Stimulated activated naive CD8-positive, alpha-beta T cell treated with anti-CD3 and anti-CD28 coated beads, Interleukin-15, amount 100 ng/mL, for 72 hours (primary cell): ENCODE results near the gene CCDC157.
"Not testable (repeated sequence)": the region's sequence is repeated elsewhere in the genome, so short reads cannot be mapped to it uniquely, and the experiment has no call there.

ENCODE experiments used
- ATAC-seq: fragments of 150-1000 bp; cut with Tn5 transposase; 2 replicates; pipeline ENCODE4 v1.10.0; 2021; ENCODE audit warnings: mild to moderate bottlenecking, moderate library complexity
- DNase-seq, 2 donors: peaks; one replicate each; pipeline ENCODE4 v3.0.0; 2021 to 2022
- H3K27ac Mint-ChIP-seq, 2 donors: one replicate each; pipeline ENCODE4 v1.8.0; 2022; ENCODE audit warnings: mild to moderate bottlenecking in 2 of 2, mixed read lengths in 2 of 2, moderate library complexity in 2 of 2
- H3K27me3 Mint-ChIP-seq: one replicate; pipeline ENCODE4 v1.8.0; 2022; ENCODE audit warnings: mixed read lengths
- H3K4me1 Mint-ChIP-seq: one replicate; pipeline ENCODE4 v1.8.0; 2022; ENCODE audit warnings: mild to moderate bottlenecking, mixed read lengths
- H3K4me3 Mint-ChIP-seq, 2 donors: one replicate each; pipeline ENCODE4 v1.8.0; 2022; ENCODE audit warnings: mild to moderate bottlenecking in 2 of 2, mixed read lengths in 2 of 2, moderate library complexity in 1 of 2
- H3K9me3 Mint-ChIP-seq, 2 donors: one replicate each; pipeline ENCODE4 v1.8.0; 2022; ENCODE audit warnings: mixed read lengths in 2 of 2

The CCDC157 gene

GRCh38 chr22:30402028-30402765 is 45.4 kb downstream of the CCDC157 start:
- Mint-ChIP-seq H3K4me1 (peaks cover 33% of the 10 kb centered on the region), H3K27me3 (no peaks in the 10 kb centered on the region), H3K9me3 (no peaks in the 10 kb centered on the region), H3K27ac (peak overlapping the region; percentile 47 to 74), H3K4me3 (no peak overlapping the region)
- ATAC-seq = no peak
- DNase-seq = no peak

GRCh38 chr22:30402766-30403104 is 45.9 kb downstream of the CCDC157 start:
- peaks cover 29% of the 10 kb centered on the region for H3K4me1 Mint-ChIP-seq
- not testable (repeated sequence) for H3K4me3 Mint-ChIP-seq, H3K27me3 Mint-ChIP-seq, H3K9me3 Mint-ChIP-seq, DNase-seq, H3K27ac Mint-ChIP-seq, ATAC-seq

- Mint-ChIP-seq H3K27ac (peak overlapping the region in 1 of 2 donors; percentile 71), H3K27me3 (no peaks in the 10 kb centered on the region), H3K4me3 (no peak overlapping the region), H3K4me1 (peaks cover 26% of the 10 kb centered on the region), H3K9me3 (no peaks in the 10 kb centered on the region)
- ATAC-seq = no peak
- DNase-seq = no peak
Measured at GRCh38 chr22:30404307-30404706, 47.5 kb downstream of the CCDC157 start.

- H3K4me3 Mint-ChIP-seq = no peak overlapping the region
- ATAC-seq (no peak), DNase-seq (no peak)
- peaks cover 37% of the 10 kb centered on the region for H3K4me1 Mint-ChIP-seq
- H3K27ac Mint-ChIP-seq = no peak overlapping the region
- H3K27me3 Mint-ChIP-seq = no peaks in the 10 kb centered on the region
- no peaks in the 10 kb centered on the region for H3K9me3 Mint-ChIP-seq
Measured at GRCh38 chr22:30405731-30406130, 48.9 kb downstream of the CCDC157 start.

GRCh38 chr22:30406400-30406799 is 49.6 kb downstream of the CCDC157 start:
- H3K9me3 Mint-ChIP-seq = no peaks in the 10 kb centered on the region
- H3K27me3 Mint-ChIP-seq = no peaks in the 10 kb centered on the region
- no peak overlapping the region for H3K4me3 Mint-ChIP-seq
- ATAC-seq (no peak), DNase-seq (no peak)
- H3K27ac Mint-ChIP-seq = no peak overlapping the region
- H3K4me1 Mint-ChIP-seq = peaks cover 42% of the 10 kb centered on the region

- ATAC-seq (peak; percentile 60), DNase-seq (no peak)
- Mint-ChIP-seq H3K9me3 (no peaks in the 10 kb centered on the region), H3K27ac (no peak overlapping the region), H3K4me1 (peaks cover 45% of the 10 kb centered on the region), H3K27me3 (no peaks in the 10 kb centered on the region), H3K4me3 (no peak overlapping the region)
Measured at GRCh38 chr22:30408388-30409102, 51.7 kb downstream of the CCDC157 start.

GRCh38 chr22:30411780-30412179 is 55.0 kb downstream of the CCDC157 start:
- no peaks in the 10 kb centered on the region for H3K27me3 Mint-ChIP-seq
- no peak overlapping the region for H3K4me3 Mint-ChIP-seq
- no peaks in the 10 kb centered on the region for H3K9me3 Mint-ChIP-seq
- H3K27ac Mint-ChIP-seq = no peak overlapping the region
- ATAC-seq = no peak
- no peak for DNase-seq
- H3K4me1 Mint-ChIP-seq = peaks cover 71% of the 10 kb centered on the region

- H3K4me3 Mint-ChIP-seq = no peak overlapping the region
- DNase-seq (no peak), ATAC-seq (no peak)
- H3K27me3 Mint-ChIP-seq = no peaks in the 10 kb centered on the region
- H3K4me1 Mint-ChIP-seq = peaks cover 71% of the 10 kb centered on the region
- H3K9me3 Mint-ChIP-seq = no peaks in the 10 kb centered on the region
- H3K27ac Mint-ChIP-seq = peak overlapping the region in 1 of 2 donors; percentile 79
Measured at GRCh38 chr22:30413001-30413400, 56.2 kb downstream of the CCDC157 start.

- ATAC-seq = peak; percentile 56
Measured at GRCh38 chr22:30413745-30414524, 57.1 kb downstream of the CCDC157 start.

GRCh38 chr22:30414525-30415047 is 57.8 kb downstream of the CCDC157 start:
- DNase-seq (no peak), ATAC-seq (peak; percentile 12)
- Mint-ChIP-seq H3K4me1 (peaks cover 56% of the 10 kb centered on the region), H3K27me3 (no peaks in the 10 kb centered on the region), H3K4me3 (peak overlapping the region in 1 of 2 donors; percentile 36), H3K27ac (peak overlapping the region; percentile 31 to 82), H3K9me3 (no peaks in the 10 kb centered on the region)

More at GRCh38 chr22:30413745-30414524, 57.1 kb downstream of the CCDC157 start:
- H3K9me3 Mint-ChIP-seq = no peaks in the 10 kb centered on the region
- peaks cover 63% of the 10 kb centered on the region for H3K4me1 Mint-ChIP-seq
- peak overlapping the region; percentile 31 to 82 for H3K27ac Mint-ChIP-seq
- H3K4me3 Mint-ChIP-seq = peak overlapping the region in 1 of 2 donors; percentile 36
- DNase-seq = no peak
- H3K27me3 Mint-ChIP-seq = no peaks in the 10 kb centered on the region

GRCh38 chr22:30416403-30416802 is 59.6 kb downstream of the CCDC157 start:
- Mint-ChIP-seq H3K9me3 (no peaks in the 10 kb centered on the region), H3K27me3 (no peaks in the 10 kb centered on the region), H3K27ac (peak overlapping the region in 1 of 2 donors; percentile 21), H3K4me3 (no peak overlapping the region), H3K4me1 (peaks cover 59% of the 10 kb centered on the region)
- DNase-seq (no peak), ATAC-seq (no peak)

- ATAC-seq (no peak), DNase-seq (no peak)
- Mint-ChIP-seq H3K9me3 (no peaks in the 10 kb centered on the region), H3K27ac (no peak overlapping the region), H3K27me3 (no peaks in the 10 kb centered on the region), H3K4me1 (peaks cover 59% of the 10 kb centered on the region), H3K4me3 (no peak overlapping the region)
Measured at GRCh38 chr22:30416837-30417236, 60.0 kb downstream of the CCDC157 start.

- no peaks in the 10 kb centered on the region for H3K27me3 Mint-ChIP-seq
- no peak for ATAC-seq
- DNase-seq = no peak
- H3K4me1 Mint-ChIP-seq = peaks cover 51% of the 10 kb centered on the region
- H3K4me3 Mint-ChIP-seq = peak overlapping the region; percentile 31 to 72
- H3K27ac Mint-ChIP-seq = peak overlapping the region; percentile 80 to 90
- H3K9me3 Mint-ChIP-seq = no peaks in the 10 kb centered on the region
Measured at GRCh38 chr22:30420347-30421125, 63.7 kb downstream of the CCDC157 start.

GRCh38 chr22:30421695-30422480 is 65.1 kb downstream of the CCDC157 start:
- Mint-ChIP-seq H3K27ac (peak overlapping the region; percentile 43 to 89), H3K4me1 (peaks cover 57% of the 10 kb centered on the region), H3K9me3 (no peaks in the 10 kb centered on the region), H3K27me3 (no peaks in the 10 kb centered on the region), H3K4me3 (peak overlapping the region; percentile 97 to 98)
- ATAC-seq (no peak), DNase-seq (no peak)
